Karpas-422 (cell line): Measurements from ENCODE around the gene FUCA1. TPM values are rescaled to one million over a fixed set of nuclear protein-coding genes. Genes with fewer than 3 reads are reported as not detected.

Experiments used
- DNase-seq: peaks from one replicate; pipeline ENCODE4 v3.0.0-alpha.2; 2015
- H2AFZ ChIP-seq: fragments of 200-600 bp; sonication (generic); 2 replicates; pipeline ENCODE4 v1.6.1; 2014; ENCODE audit warnings: antibody characterized with exemption, low read length, mixed read lengths
- H3K27ac ChIP-seq: fragments of 200-600 bp; sonication (generic); 2 replicates; pipeline ENCODE4 v1.5.1; 2014; ENCODE audit warnings: mild to moderate bottlenecking, low read length, moderate library complexity
- H3K27me3 ChIP-seq: fragments of 200-600 bp; sonication (generic); 2 replicates; pipeline ENCODE4 v1.6.1; 2014; ENCODE audit warnings: low read length, mixed read lengths
- H3K36me3 ChIP-seq: fragments of 200-600 bp; sonication (generic); 2 replicates; pipeline ENCODE4 v1.6.1; 2014; ENCODE audit warnings: low read length, mixed read lengths; ENCODE audit not compliant: insufficient read depth
- H3K4me1 ChIP-seq: fragments of 200-600 bp; sonication (generic); 2 replicates; pipeline ENCODE4 v1.6.1; 2014; ENCODE audit warnings: mild to moderate bottlenecking, low read length, mixed read lengths
- H3K4me2 ChIP-seq: fragments of 200-600 bp; sonication (generic); 2 replicates; pipeline ENCODE4 v1.6.1; 2014; ENCODE audit warnings: low read length, low read depth, mild to moderate bottlenecking; ENCODE audit not compliant: poor library complexity, severe bottlenecking
- H3K4me3 ChIP-seq: fragments of 200-600 bp; sonication (generic); 2 replicates; pipeline ENCODE4 v1.5.1; 2014; ENCODE audit warnings: mild to moderate bottlenecking, antibody characterized with exemption, low read length, mixed read lengths
- H3K79me2 ChIP-seq: fragments of 200-600 bp; sonication (generic); 2 replicates; pipeline ENCODE4 v1.6.1; 2014; ENCODE audit warnings: mild to moderate bottlenecking, low read length, mixed read lengths
- H3K9ac ChIP-seq: fragments of 200-600 bp; sonication (generic); 2 replicates; pipeline ENCODE4 v1.6.0; 2014; ENCODE audit warnings: low read length
- H3K9me2 ChIP-seq: fragments of 200-600 bp; sonication (generic), shearing (Covaris generic); replicated peaks from 2 replicates; pipeline ENCODE4 v1.6.0; 2014; ENCODE audit warnings: mild to moderate bottlenecking, low read length, moderate library complexity; ENCODE audit not compliant: insufficient read depth
- H3K9me3 ChIP-seq: fragments of 300-700, 200-600 bp; sonication (generic); 2 replicates; pipeline ENCODE4 v1.6.1; 2014; ENCODE audit warnings: low read length, mixed read lengths
- H4K20me1 ChIP-seq: fragments of 200-600 bp; sonication (generic); 2 replicates; pipeline ENCODE4 v1.6.1; 2014; ENCODE audit warnings: mild to moderate bottlenecking, antibody characterized with exemption, low read length, low read depth; ENCODE audit not compliant: insufficient read depth
- total RNA-seq: library from RNA; depleted of rRNA; stranded (reverse); fragments of >200 nt; shearing (Covaris generic); gene quantifications from 2 replicates; pipeline ENCODE4 v1.2.3, GENCODE V29; 2014; ENCODE audit warnings: low replicate concordance

Gene FUCA1
- total RNA-seq, 1 experiment from 2014 or later = 47.2 TPM

- H3K9me2 ChIP-seq = no peaks in the 10 kb centered on the region
- DNase-seq = no peak
- peaks cover 14% of the 10 kb centered on the region for H3K79me2 ChIP-seq
- H3K9me3 ChIP-seq = no peaks in the 10 kb centered on the region
- no peak overlapping the region for H3K4me3 ChIP-seq
- no peak overlapping the region for H3K9ac ChIP-seq
- H4K20me1 ChIP-seq = no peaks in the 10 kb centered on the region
- no peak overlapping the region for H3K4me2 ChIP-seq
- peaks cover 3% of the 10 kb centered on the region; the same call in 1 of the 2 replicates for H3K36me3 ChIP-seq
- H3K4me1 ChIP-seq = peaks cover 32% of the 10 kb centered on the region
- H3K27ac ChIP-seq = no peak overlapping the region
- H2AFZ ChIP-seq = no peak overlapping the region
- no peaks in the 10 kb centered on the region for H3K27me3 ChIP-seq
Measured at GRCh38 chr1:23885222-23885621, 17.1 kb upstream of the FUCA1 start.

DNA sequence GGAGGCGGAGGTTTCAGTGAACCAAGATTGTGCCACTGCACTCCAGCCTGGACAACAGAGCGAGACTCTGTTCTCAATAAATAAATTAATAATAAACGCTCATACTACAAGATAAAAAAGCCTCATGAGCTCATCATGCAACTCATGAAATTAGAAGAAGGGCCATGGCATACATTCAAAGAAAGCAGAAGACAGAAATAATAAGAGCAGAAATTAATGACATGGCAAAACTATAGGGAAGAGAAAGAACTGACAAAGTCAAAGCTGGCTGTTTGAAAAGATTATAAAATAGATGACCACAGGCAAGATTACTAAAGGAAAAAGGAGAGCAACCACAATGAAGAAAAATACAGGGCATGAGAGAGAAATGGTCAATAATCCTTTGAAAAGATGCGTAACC, 14.7 kb upstream of the FUCA1 start:
- Histone ChIP-seq H3K79me2 (peaks cover 14% of the 10 kb centered on the region), H3K4me1 (peaks cover 7% of the 10 kb centered on the region), H3K36me3 (peaks cover 23% of the 10 kb centered on the region), H3K4me3 (no peak overlapping the region), H4K20me1 (no peaks in the 10 kb centered on the region), H3K9me3 (peaks cover 10% of the 10 kb centered on the region), H3K27ac (no peak overlapping the region), H3K9me2 (no peaks in the 10 kb centered on the region), H3K9ac (no peak overlapping the region), H2AFZ (no peak overlapping the region), H3K4me2 (no peak overlapping the region), H3K27me3 (no peaks in the 10 kb centered on the region)
- no peak for DNase-seq

DNA sequence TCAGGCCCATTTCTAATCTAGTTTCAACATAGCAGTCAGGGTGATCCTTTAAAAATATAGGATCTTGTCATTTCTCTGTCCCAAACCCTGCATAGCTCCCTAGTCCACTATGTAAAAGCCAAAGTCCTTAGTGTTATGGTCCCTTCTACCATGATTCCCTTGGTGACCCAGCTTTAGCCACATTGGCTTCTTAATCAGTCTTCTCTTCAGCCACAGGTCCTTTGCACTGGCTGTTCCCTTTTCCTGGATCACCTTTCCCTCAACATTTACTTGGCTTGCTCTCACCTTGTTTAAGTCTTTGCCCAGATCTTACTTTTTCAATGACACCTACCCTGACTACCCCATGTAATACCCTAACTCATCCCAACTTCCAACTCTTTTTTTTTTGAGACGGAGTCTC, 11.7 kb upstream of the FUCA1 start:
- H3K9me3 ChIP-seq = peaks cover 10% of the 10 kb centered on the region
- no peak for DNase-seq
- no peak overlapping the region for H3K27ac ChIP-seq
- no peaks in the 10 kb centered on the region for H3K79me2 ChIP-seq
- H2AFZ ChIP-seq = no peak overlapping the region
- no peaks in the 10 kb centered on the region for H3K9me2 ChIP-seq
- H3K27me3 ChIP-seq = no peaks in the 10 kb centered on the region
- no peaks in the 10 kb centered on the region for H4K20me1 ChIP-seq
- H3K36me3 ChIP-seq = peaks cover 27% of the 10 kb centered on the region
- no peak overlapping the region for H3K4me3 ChIP-seq
- H3K4me2 ChIP-seq = no peak overlapping the region
- no peak overlapping the region for H3K9ac ChIP-seq
- H3K4me1 ChIP-seq = no peaks in the 10 kb centered on the region

DNA sequence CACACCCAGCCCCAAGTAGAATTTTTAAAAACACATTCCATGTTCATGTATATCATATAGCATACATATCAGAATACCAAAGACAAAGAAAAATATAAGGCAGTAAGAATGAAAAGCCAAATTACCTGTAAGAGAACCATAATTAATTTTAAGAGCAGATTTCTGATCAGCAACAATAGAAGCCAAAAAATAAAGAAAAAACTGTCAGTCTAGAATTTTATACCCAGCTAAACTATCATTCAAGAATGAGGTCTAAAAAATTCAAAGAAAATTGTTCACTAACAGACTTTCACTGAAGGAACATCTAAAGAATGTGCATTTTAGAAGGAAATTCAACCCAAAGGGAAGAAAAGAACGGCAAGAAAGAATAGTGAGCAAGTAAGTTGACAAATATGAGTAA, 10.6 kb upstream of the FUCA1 start:
- no peaks in the 10 kb centered on the region for H4K20me1 ChIP-seq
- no peak for DNase-seq
- no peak overlapping the region for H3K4me2 ChIP-seq
- H3K9me2 ChIP-seq = no peaks in the 10 kb centered on the region
- no peaks in the 10 kb centered on the region for H3K79me2 ChIP-seq
- H3K36me3 ChIP-seq = peaks cover 31% of the 10 kb centered on the region
- no peak overlapping the region for H3K27ac ChIP-seq
- no peak overlapping the region for H2AFZ ChIP-seq
- peaks cover 10% of the 10 kb centered on the region for H3K9me3 ChIP-seq
- no peaks in the 10 kb centered on the region for H3K4me1 ChIP-seq
- H3K4me3 ChIP-seq = no peak overlapping the region
- no peak overlapping the region for H3K9ac ChIP-seq
- no peaks in the 10 kb centered on the region for H3K27me3 ChIP-seq

DNA sequence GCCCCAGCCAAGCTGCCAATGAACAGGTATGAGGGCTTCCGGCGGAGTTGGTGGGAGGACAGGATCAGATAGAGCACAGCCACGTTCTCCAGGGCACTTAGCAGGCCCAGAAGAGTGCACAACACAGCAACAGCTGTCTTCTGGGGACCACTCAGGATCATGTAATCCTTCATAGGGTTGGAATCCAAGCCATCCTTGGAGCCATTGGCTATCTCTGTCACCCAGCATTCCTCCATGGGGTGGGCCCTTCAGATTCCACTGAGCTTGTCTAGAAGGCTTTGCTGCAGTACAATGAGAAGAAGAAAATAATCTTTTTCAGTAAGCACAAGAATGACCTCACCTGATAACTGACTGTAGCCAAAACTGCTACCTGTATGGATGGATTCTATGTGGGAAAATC, 7.3 kb upstream of the FUCA1 start:
- Histone ChIP-seq H3K4me3 (no peak overlapping the region), H3K4me1 (no peaks in the 10 kb centered on the region), H4K20me1 (no peaks in the 10 kb centered on the region), H2AFZ (no peak overlapping the region), H3K27me3 (no peaks in the 10 kb centered on the region), H3K9me3 (peaks cover 10% of the 10 kb centered on the region), H3K27ac (no peak overlapping the region), H3K9me2 (no peaks in the 10 kb centered on the region), H3K4me2 (no peak overlapping the region), H3K9ac (no peak overlapping the region), H3K79me2 (no peaks in the 10 kb centered on the region), H3K36me3 (peaks cover 28% of the 10 kb centered on the region)
- DNase-seq = no peak

DNA sequence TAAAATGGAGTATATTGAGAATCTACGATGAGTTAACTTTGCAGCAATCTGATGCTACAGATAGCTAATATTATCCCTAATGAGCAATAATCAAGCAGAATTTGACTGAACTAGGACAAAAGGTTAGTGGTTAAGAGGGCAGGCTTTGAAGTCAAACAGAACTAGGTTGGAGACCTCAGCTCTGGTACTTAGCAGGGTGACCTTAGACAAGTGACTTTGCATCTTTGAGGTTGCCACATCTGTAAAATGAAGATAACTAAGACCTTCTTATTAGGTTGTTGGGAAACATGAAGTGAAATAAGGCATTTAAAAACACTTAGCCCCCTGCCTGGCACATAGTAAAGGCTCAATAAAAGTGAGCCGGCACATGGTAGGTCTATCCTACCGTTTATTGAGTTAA, 4.3 kb upstream of the FUCA1 start:
- Histone ChIP-seq H3K36me3 (peaks cover 7% of the 10 kb centered on the region; the same call in 1 of the 2 replicates), H3K9ac (no peak overlapping the region), H3K4me3 (no peak overlapping the region), H2AFZ (no peak overlapping the region), H3K9me3 (no peaks in the 10 kb centered on the region), H3K4me1 (peaks cover 17% of the 10 kb centered on the region), H3K79me2 (peaks cover 6% of the 10 kb centered on the region), H3K27me3 (no peaks in the 10 kb centered on the region), H3K9me2 (no peaks in the 10 kb centered on the region), H3K27ac (0 out of 2 replicates have a peak overlapping the region, but pooled peaks have one; percentile 0), H4K20me1 (0 out of 2 replicates have a peak, but pooled peaks cover 3% of the 10 kb centered on the region), H3K4me2 (no peak overlapping the region)
- no peak for DNase-seq

DNA sequence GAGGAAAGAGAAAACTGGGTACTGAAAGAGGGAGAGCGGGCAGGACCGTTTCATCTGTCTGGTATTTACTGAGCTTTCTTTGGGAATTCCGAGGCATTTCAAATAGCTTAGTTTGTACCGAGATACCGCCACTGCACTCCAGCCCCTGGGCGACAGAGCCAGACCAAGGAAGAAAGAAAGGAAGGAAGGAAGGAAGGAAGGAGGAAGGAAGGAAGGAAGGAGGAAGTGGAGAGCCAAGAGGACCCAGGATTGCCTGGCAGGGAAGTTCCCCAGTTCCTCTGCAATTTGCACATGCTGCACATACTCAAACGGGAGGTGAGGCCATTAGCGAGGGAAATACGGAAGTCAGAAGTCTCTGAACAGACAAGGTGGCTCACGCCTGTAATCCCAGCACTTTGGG, 961 bp upstream of the FUCA1 start:
- peak overlapping the region; percentile 76 for H2AFZ ChIP-seq
- peaks cover 37% of the 10 kb centered on the region for H3K4me1 ChIP-seq
- DNase-seq = peak; percentile 74
- H3K36me3 ChIP-seq = peaks cover 24% of the 10 kb centered on the region
- H3K9me2 ChIP-seq = no peaks in the 10 kb centered on the region
- peak overlapping the region; percentile 96 for H3K4me3 ChIP-seq
- no peaks in the 10 kb centered on the region for H3K9me3 ChIP-seq
- H3K79me2 ChIP-seq = peaks cover 35% of the 10 kb centered on the region
- H3K4me2 ChIP-seq = peak overlapping the region; percentile 98
- H4K20me1 ChIP-seq = 0 out of 2 replicates have a peak, but pooled peaks cover 4% of the 10 kb centered on the region
- no peaks in the 10 kb centered on the region for H3K27me3 ChIP-seq
- peak overlapping the region; percentile 71 for H3K9ac ChIP-seq
- peak overlapping the region; percentile 90 for H3K27ac ChIP-seq

GRCh38 chr1:23868557-23869016, 497 bp upstream of the FUCA1 start:
- H4K20me1 ChIP-seq = 0 out of 2 replicates have a peak, but pooled peaks cover 4% of the 10 kb centered on the region
- H3K9ac ChIP-seq = peak overlapping the region; percentile 71
- H3K4me3 ChIP-seq = peak overlapping the region; percentile 96
- peak; percentile 79 for DNase-seq
- H3K4me2 ChIP-seq = peak overlapping the region; percentile 98
- no peaks in the 10 kb centered on the region for H3K9me3 ChIP-seq
- peaks cover 24% of the 10 kb centered on the region for H3K36me3 ChIP-seq
- peak overlapping the region; percentile 90 for H3K27ac ChIP-seq
- no peaks in the 10 kb centered on the region for H3K27me3 ChIP-seq
- H2AFZ ChIP-seq = peak overlapping the region; percentile 76
- H3K4me1 ChIP-seq = peaks cover 37% of the 10 kb centered on the region
- no peaks in the 10 kb centered on the region for H3K9me2 ChIP-seq
- H3K79me2 ChIP-seq = peaks cover 35% of the 10 kb centered on the region
